GM12865 (cell line): ENCODE data around the gene SACS.

Experiments
- DNase-seq: peaks from one replicate; pipeline ENCODE4 v3.0.0; 2010; ENCODE audit warnings: low read depth
- H3K4me3 ChIP-seq: 2 replicates; pipeline ENCODE4 v1.5.1; 2011; ENCODE audit warnings: mild to moderate bottlenecking, low read depth, low read length, control low read depth
- CTCF ChIP-seq: IDR thresholded peaks from 2 replicates; pipeline ENCODE4 v1.5.1; 2011; ENCODE audit warnings: low read length, control low read depth, low read depth, inconsistent platforms; ENCODE audit not compliant: insufficient read depth; ENCODE audit errors: missing control alignments

SACS gene

GRCh38 chr13:23456437-23457210 lies 23.1 kb upstream of the SACS start:
- H3K4me3 ChIP-seq, result no peak overlapping the region
- TF ChIP-seq CTCF, result no peak
- no peak for DNase-seq

- DNase-seq, result no peak
- no peak for TF ChIP-seq CTCF
- no peak overlapping the region for H3K4me3 ChIP-seq
Observed at GRCh38 chr13:23455401-23456185, 22.1 kb upstream of the SACS start.

GRCh38 chr13:23453132-23453531 lies 19.6 kb upstream of the SACS start:
- no peak overlapping the region for H3K4me3 ChIP-seq
- no peak for DNase-seq
- TF ChIP-seq CTCF, result no peak

GRCh38 chr13:23450340-23451046 lies 17.0 kb upstream of the SACS start:
- H3K4me3 ChIP-seq, result no peak overlapping the region
- no peak for TF ChIP-seq CTCF

GRCh38 chr13:23449398-23450162 lies 16.1 kb upstream of the SACS start:
- TF ChIP-seq CTCF, result no peak
- no peak for DNase-seq
- H3K4me3 ChIP-seq, result no peak overlapping the region

More at GRCh38 chr13:23450340-23451046, 17.0 kb upstream of the SACS start:
- no peak for DNase-seq

GRCh38 chr13:23447927-23448326 lies 14.4 kb upstream of the SACS start:
- H3K4me3 ChIP-seq, result no peak overlapping the region
- no peak for TF ChIP-seq CTCF
- no peak for DNase-seq
